Measurements from ENCODE around the gene UBE2L6.
A peak's percentile ranks its signal among the peaks of the same experiment; 100 is the strongest.

UBE2L6 gene

DNA sequence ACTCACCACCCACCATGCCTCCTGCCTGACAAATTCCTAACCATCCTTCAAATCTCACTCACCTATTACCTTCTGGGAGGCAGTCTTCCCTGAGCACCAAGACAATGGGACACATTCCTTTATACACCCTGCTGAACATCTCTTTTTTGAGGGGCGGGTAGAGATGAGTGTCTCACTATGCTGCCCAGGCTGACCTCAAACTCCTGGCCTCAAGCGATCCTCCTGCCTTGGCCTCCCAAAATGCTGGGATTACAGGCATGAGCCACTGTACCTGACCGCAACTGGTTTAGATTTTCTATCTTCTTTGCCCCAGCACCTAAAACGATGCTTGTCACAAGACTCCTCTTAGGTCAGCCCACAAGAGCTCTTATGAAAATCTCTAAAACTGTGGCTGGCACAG is 44.1 kb downstream of the UBE2L6 start:
- Mint-ChIP-seq H3K27ac (no peak overlapping the region), H3K27me3 (ENCODE audit: low read depth) (peaks cover 4% of the 10 kb centered on the region), H3K36me3 (ENCODE audit: low read depth) (peaks cover 4% of the 10 kb centered on the region), H3K4me1 (peaks cover 6% of the 10 kb centered on the region), H3K9me3 (no peaks in the 10 kb centered on the region), H3K4me3 (no peak overlapping the region)
- TF ChIP-seq, protein P1, sequence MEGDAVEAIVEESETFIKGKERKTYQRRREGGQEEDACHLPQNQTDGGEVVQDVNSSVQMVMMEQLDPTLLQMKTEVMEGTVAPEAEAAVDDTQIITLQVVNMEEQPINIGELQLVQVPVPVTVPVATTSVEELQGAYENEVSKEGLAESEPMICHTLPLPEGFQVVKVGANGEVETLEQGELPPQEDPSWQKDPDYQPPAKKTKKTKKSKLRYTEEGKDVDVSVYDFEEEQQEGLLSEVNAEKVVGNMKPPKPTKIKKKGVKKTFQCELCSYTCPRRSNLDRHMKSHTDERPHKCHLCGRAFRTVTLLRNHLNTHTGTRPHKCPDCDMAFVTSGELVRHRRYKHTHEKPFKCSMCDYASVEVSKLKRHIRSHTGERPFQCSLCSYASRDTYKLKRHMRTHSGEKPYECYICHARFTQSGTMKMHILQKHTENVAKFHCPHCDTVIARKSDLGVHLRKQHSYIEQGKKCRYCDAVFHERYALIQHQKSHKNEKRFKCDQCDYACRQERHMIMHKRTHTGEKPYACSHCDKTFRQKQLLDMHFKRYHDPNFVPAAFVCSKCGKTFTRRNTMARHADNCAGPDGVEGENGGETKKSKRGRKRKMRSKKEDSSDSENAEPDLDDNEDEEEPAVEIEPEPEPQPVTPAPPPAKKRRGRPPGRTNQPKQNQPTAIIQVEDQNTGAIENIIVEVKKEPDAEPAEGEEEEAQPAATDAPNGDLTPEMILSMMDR (IDR thresholded peaks at IDR 0.05; ENCODE audit: unreplicated experiment in 3 of 3): no peak

DNA sequence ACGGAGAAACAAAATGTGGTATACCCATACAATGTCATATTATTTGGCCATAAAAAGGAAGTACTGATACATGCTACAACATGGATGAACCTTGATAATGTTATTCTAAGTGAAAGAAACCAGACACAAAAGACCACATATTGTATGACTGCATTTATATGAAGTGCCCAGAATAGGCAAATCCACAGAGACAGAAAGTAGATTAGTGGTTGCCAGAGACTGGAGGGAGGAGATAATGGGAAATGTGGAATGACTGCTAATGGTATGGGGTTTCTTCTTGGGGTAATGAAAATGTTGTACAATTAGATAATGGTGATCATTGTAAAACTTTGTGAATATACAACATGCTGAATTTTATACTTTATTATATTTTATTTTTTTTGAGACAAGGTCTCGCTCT is 46.4 kb downstream of the UBE2L6 start:
- no peaks in the 10 kb centered on the region for H3K4me1 Mint-ChIP-seq
- H3K27me3 Mint-ChIP-seq (ENCODE audit: low read depth): peaks cover 15% of the 10 kb centered on the region
- H3K4me3 Mint-ChIP-seq: no peak overlapping the region
- TF ChIP-seq, protein P1 (IDR thresholded peaks at IDR 0.05; ENCODE audit: unreplicated experiment in 3 of 3): no peak
- peaks cover 4% of the 10 kb centered on the region for H3K36me3 Mint-ChIP-seq (ENCODE audit: low read depth)
- H3K27ac Mint-ChIP-seq: no peak overlapping the region
- H3K9me3 Mint-ChIP-seq: peaks cover 2% of the 10 kb centered on the region

DNA sequence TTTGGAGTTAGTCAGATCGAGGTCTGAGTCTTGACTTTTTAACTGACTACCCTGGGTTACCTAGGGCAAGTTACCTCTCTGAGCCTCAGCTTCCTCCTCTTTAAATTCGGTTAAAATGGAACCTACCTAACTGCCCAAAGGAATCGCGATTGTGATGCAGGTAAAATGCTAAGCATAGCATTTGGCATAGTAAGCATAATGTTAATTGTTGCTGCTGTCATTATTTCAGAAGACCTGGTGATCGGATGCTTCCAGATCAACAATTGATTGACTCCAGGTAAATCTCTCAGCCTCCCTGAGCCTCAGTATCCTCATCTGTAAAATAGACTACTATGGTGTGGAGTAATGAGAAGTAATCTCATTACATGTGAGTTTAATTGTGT is 51.4 kb downstream of the UBE2L6 start:
- peaks cover 2% of the 10 kb centered on the region for H3K9me3 Mint-ChIP-seq
- H3K27me3 Mint-ChIP-seq (ENCODE audit: low read depth): peaks cover 31% of the 10 kb centered on the region

DNA sequence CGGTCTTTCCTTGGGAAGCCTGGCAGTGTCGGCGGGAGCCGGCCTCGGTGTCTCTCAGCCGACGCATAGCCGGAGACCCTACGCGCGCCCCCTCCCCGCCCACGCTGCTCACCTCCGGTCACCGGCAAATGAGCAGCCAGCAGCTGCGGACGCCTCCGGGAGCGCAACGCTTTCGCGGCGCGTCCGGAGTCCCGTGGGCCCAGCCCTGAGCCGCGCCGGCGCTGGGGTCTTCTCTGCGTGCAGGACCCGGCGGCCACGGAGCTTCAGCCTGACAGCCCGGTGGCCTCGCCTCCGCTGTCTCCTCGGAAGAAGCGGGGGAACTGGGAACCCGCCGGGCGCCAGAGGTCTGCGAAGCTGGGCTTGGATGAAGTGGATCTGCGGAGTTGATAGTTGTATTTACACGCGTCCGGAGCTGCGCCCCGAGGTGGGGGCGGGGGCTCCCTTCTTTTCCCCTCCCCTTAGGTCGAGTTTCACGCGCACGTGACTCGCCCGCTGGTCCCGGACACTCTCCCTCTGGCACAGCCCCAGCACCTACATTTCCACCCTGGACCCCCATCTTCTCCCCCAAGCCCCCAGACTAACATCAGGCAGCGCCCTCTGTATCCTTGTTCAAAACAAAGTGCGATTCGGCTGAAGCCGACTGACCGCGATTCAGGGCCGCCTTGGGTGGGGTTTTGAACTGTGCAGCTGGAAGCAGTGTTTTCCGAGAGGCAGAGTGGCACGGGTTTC is 52.0 kb downstream of the UBE2L6 start, which contains the start of gene SLC43A1:
SLC43A1 (minus strand) TSS at position 371 of the 729 bp plus-strand sequence. CDS start 1,591 bp downstream, outside the sequence.
- peak within 1 kb of the TSS; percentile 96 to 97 (median 96) for H3K4me3 Mint-ChIP-seq
- no peaks in the 10 kb centered on the region for H3K4me1 Mint-ChIP-seq
- H3K36me3 Mint-ChIP-seq (ENCODE audit: low read depth): no peaks in the 10 kb centered on the region
- H3K27me3 Mint-ChIP-seq (ENCODE audit: low read depth): peaks cover 31% of the 10 kb centered on the region
- H3K27ac Mint-ChIP-seq: peak within 1 kb of the TSS in 2 of 3 experiments; percentile 53 to 83
- H3K9me3 Mint-ChIP-seq: peaks cover 2% of the 10 kb centered on the region
- TF ChIP-seq, protein P1 (IDR thresholded peaks at IDR 0.05; ENCODE audit: unreplicated experiment in 3 of 3): no peak

More for the DNA sequence above, 51.4 kb downstream of the UBE2L6 start:
- Mint-ChIP-seq H3K36me3 (ENCODE audit: low read depth) (no peaks in the 10 kb centered on the region), H3K4me3 (peak overlapping the region; percentile 90 to 96 (median 93)), H3K4me1 (no peaks in the 10 kb centered on the region), H3K27ac (peak overlapping the region in 1 of 3 experiments; percentile 14)
- TF ChIP-seq, protein P1 (IDR thresholded peaks at IDR 0.05; ENCODE audit: unreplicated experiment in 3 of 3): no peak

DNA sequence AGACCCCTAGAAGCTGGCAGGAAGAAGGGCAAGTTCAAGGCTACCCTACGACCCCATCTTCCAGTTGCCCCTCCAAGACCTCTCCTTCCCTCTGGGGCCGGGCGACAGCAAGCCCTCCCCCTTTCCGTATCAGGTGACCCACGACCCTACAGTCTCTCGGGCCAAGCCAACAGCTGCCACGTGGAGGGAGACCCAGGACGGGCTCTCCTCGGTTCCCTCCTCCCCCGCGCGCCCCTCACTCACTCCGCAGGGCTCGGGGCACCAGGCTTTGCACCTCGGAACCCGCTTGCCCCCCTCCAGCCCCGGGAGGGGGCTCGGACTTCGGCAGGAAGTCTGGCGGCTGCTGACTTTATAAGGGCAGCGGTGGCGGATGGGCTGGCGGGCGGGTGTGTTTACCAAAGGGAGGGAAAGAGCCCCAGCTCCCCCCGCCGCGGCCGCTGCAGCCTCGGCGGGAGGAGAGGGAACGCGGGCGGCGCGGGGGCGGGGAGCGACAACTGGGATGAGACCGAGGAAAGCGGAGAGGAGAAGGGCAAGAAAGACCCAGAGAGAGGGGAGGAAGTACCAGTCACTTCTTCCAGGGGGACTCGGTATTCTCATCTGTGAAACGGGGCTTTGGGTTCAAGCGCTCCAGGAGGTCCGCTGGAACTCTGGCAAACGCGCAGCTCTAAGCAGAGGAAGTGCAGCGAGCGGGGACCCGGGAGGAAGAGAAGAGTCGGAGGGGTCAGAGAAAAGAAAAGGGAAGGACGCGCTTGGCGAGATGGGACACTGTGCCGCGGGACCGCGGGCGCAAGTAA is 52.7 kb downstream of the UBE2L6 start:
- Mint-ChIP-seq H3K27ac (peak overlapping the region in 1 of 3 experiments; percentile 83), H3K27me3 (ENCODE audit: low read depth) (peaks cover 32% of the 10 kb centered on the region), H3K4me3 (peak overlapping the region; percentile 96 to 97 (median 96)), H3K9me3 (peaks cover 2% of the 10 kb centered on the region), H3K4me1 (no peaks in the 10 kb centered on the region), H3K36me3 (ENCODE audit: low read depth) (no peaks in the 10 kb centered on the region)
- TF ChIP-seq, protein P1 (IDR thresholded peaks at IDR 0.05; ENCODE audit: unreplicated experiment in 3 of 3): no peak
